Sigmoid colon (tissue), 3 donors: ENCODE results near the gene LOXHD1.

Source experiments
- CTCF ChIP-seq, 4 experiments: fragments of 450-650 bp in 3 of 4; fragments of 200-600 bp in 1 of 4; IDR thresholded peaks; one replicate each; pipeline ENCODE4 v1.5.1; 2016 to 2019; ENCODE audit warnings: antibody characterized with exemption in 4 of 4, mild to moderate bottlenecking in 3 of 4, moderate library complexity in 2 of 4
- POLR2A ChIP-seq, 2 donors: fragments of 450-650 bp; IDR thresholded peaks; one replicate each; pipeline ENCODE4 v1.6.1; 2016; ENCODE audit warnings: antibody characterized with exemption in 2 of 2, mild to moderate bottlenecking in 2 of 2, moderate library complexity in 2 of 2

- TF ChIP-seq CTCF (IDR thresholded peaks at IDR 0.05): no peak
- TF ChIP-seq POLR2A (IDR thresholded peaks at IDR 0.05): no peak
Observed at GRCh38 chr18:46471809-46472498, 185.1 kb downstream of the LOXHD1 start.
